Mesenteric fat pad (tissue), 1 donor: ENCODE results near the gene RHBDL3. TPM values are rescaled to one million over a fixed set of nuclear protein-coding genes. Genes with fewer than 3 reads are reported as not detected.
"Not testable (repeated sequence)": the region's sequence is repeated elsewhere in the genome, so short reads cannot be mapped to it uniquely, and the experiment has no call there.

Experiments
- DNase-seq: peaks from one replicate; pipeline ENCODE4 v3.0.0-alpha.2; 2020; ENCODE audit warnings: low spot score
- long read RNA-seq: library from polyadenylated mRNA; unstranded; transcript quantifications from one replicate; pipeline ENCODE4 v2.0.0, GENCODE V29; 2020
- total RNA-seq: library from RNA; stranded (reverse); fragmentation: NEBNext Ultra II Directional; extraction: Animal tissue kit (Norgen Biotek cat#: 25700); gene quantifications from one replicate; pipeline ENCODE4 v1.2.1, GENCODE V29; 2021
- donor health status: DM: yes; HTN: yes; CAD: no.

RHBDL3 gene, protein sequence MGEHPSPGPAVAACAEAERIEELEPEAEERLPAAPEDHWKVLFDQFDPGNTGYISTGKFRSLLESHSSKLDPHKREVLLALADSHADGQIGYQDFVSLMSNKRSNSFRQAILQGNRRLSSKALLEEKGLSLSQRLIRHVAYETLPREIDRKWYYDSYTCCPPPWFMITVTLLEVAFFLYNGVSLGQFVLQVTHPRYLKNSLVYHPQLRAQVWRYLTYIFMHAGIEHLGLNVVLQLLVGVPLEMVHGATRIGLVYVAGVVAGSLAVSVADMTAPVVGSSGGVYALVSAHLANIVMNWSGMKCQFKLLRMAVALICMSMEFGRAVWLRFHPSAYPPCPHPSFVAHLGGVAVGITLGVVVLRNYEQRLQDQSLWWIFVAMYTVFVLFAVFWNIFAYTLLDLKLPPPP
- 0.87 TPM for total RNA-seq
- long read RNA-seq, result 0 reads

DNA sequence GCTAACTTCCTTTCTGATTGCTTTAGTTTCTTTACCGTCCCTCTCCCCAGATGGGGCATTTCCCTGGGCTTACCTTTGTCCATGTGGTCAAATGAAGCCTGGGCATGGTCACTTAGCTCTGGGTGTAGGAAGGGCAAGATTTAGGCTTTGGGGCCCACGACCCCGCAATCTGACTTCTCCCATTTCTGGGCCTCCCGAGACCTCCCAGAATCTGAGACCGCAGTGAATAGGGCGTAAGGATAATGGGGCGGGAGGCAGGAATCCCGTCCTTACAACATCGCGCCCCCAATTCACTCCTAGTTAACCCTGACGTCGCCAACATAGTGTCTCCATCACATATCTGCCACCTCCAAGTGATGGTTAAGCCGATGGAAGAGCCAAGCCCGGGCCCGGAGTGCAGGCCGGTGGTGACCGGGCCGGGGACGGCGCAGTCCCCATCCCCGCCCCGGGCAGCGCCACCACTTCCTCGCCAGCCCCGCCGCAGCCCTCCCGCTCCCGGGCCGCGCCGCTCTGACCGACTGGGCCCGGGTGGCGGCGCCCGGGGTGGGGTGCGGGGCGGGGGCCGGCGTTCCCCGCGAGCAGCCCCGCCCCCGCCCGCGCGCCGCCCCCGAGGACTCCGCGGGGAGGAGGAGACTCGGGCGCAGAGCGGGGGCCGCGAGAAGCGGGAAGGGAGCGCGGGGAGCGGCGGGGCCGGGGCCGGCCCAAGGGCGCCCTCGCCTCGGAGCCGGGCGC is at the start of gene RHBDL3:
Gene RHBDL3 (plus strand): TSS at position 641 of the 732 bp plus-strand sequence. CDS start 358 bp downstream, outside the sequence.
- DNase-seq, result no peak

DNA sequence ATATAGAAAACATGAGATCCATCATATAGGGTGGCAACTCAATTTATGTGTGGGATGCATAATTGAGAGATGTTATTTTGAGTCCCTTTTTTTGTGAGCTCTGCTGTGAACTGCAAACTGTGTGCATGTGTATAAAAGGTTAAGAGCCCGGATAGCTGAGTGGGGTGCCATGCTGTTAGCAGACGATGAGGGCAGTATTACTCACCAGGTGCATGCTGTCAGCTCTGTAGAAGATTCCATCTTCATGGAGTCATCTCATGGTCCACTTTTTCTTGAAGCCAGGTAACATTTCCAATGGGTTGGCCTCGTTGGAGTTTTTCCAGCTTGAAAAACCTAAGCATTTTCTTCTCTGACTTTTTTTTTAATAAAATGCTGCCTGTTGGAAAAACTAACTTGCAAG is 43.0 kb upstream of the RHBDL3 start:
- no peak for DNase-seq

DNA sequence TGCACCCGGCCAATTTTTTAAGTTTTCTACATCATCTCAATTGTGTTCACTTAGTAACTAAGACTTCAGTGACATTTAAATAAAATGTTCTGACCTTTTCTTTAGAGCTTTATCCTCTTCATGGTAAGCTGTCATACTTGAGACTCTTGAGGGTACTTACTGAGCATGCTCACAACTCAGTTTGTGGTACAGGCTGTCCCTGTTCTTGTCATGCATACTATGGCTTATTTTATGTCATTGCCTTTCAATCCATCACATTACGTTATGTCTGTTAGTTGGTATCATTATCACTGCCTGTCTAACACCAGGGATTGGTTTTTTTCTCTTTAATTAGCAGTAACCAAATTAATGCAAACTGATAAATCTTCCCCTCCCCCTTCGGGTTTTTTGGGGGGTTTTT is 41.9 kb upstream of the RHBDL3 start:
- no peak for DNase-seq

DNA sequence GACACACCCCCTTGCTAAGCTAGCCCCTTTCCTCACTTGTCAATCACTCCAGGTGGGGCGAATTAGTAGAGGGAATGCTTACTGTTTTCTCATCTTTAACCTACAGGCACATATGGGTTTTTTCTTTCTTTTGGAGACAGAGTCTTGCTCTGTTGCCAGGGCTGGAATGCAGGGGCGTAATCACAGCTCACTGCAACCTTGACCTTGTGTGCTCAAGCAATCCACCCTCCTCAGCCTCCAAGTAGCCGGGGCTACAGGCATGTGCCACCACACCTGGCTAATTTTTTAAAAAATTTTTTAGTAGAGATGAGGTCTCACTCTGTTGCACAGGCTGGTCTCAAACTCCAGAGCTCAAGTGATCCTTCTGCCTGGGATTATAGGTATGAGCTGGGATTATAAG is 38.7 kb upstream of the RHBDL3 start:
- no peak for DNase-seq

DNA sequence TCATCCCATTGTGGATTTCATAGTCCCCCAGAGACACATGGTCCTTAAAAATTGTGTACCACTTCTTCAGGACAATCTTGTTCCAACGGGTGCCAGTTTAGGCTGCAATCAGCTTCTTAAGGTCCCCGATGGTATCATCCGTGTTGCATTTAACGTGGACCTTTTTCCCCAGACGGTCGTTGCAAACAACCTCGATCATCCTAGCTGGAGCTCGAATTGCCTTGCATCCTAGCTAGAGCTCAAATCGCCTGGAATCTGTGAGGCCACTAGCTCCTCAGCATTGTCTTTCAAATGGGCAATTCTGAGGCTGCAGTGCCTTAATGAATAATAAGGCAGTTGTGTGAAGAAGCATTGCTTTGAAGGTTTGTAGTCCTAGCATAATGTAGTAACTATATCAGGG is 37.7 kb upstream of the RHBDL3 start:
- DNase-seq, result no peak

DNA sequence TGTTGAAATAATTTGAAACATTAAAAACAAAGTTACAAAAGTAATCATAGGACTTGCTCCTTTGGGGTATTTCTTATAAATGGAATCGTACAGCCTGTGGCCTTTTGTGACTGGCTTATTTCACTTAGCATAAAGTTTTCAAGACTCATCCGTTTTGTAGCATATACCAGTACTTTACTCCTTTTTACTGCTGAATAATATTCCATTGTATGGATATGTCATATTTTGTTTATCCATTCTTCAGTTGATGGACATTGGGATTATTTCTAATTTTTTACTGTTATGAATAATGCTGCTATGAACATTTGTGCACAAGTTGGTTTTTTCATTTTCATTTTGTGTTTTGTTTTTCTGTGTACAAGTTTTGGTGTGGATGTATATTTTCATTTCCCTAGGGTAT is 30.0 kb upstream of the RHBDL3 start:
- no peak for DNase-seq

DNA sequence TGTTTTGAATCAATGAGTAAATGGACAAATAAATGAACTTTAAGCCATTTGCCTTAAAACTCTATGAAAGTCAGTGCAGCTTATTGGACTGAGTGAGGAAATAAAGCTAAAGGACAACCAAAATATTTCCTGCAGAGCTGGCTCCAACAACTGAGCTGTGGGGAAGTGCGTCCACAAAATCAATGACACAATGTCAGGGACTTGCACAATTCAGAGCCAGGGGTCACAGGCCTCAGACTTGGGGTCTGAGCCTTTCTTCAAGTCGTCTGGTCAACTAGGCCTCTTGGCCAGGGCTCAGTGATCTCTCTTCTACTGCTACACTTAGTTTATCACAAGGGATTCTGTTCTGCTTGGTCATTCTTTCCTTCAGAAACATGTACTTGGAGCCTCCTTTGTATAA is 26.2 kb upstream of the RHBDL3 start:
- no peak for DNase-seq

DNA sequence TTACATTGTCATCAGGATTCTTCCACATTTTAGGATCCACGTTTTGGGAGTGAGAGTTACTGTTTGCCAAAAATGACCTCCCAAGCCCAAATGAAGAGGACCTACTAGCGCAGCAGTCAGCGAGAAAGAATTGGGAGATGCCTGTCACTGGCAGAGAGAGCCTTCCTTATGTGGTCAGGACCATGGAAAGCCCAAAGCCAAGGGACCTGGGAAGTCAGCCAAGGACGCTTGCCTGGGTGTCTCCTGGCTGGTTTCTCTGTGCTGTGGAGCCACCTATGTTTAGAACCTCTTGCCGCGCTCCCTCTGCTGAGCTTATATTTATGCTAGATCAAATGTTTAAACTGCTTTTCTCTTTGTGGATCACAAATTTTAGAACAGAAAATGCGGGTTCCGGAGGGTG is 24.9 kb upstream of the RHBDL3 start:
- DNase-seq, result no peak

DNA sequence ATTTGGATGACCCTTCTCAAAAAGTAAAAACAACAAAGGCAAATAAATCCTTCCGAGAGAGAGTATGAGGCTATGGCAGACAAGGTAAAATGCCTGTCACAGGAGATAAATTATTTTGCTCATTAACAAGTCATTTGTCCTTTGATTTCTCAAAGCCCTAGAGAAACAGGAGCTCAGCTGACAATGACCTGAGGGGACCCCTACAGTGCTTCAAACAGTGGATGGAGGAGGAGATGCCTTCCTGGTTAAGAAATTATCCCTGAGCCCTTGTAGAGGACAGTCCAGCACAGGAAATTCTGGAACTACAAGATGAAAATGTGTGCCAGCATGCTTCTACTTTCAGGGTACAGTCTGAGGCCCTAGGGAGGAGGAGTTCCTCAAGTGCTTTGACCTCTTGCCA is 24.0 kb upstream of the RHBDL3 start:
- no peak for DNase-seq

DNA sequence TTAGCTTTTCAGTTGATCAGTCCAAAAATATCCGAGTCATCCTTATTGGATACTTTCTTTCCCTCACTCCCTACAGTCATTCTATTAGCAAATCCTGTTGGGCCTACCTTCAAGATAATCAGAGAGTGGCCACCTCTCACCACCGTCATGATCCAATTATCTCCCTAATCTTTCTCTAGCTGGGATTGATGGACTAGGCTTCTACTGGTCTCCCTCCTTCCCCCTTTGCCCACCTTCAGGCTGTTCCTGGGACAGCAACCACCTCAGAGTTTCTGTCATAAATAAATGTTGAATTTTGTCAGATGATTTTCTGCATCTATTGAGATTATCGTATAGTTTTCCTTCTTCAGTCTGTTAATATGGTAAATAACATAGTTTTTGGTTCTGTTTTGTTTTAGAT is 16.2 kb upstream of the RHBDL3 start:
- no peak for DNase-seq

DNA sequence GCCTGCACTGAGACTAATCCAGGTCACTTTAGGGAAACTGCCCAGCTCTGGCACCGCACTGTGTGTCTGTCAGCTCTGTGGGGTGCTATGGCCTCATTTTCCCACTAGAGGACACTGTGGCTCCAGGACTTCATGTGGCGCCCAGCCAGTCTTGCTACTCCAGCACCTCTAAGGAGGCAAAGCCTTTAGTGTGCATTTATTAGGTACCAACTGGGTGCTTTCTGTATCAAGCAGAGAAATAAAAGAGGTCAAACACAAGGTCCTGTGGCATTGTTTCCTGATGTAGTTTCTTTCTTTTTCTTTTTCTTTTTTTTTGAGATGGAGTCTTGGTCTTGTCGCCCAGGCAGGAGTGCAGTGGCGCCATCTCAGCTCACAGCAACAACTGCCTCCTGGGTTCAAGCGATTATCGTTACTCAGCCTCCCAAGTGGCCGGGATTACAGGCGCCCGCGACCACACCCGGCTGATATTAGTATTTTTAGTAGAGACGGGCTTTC is 12.5 kb upstream of the RHBDL3 start:
- DNase-seq, result peak; percentile 91

DNA sequence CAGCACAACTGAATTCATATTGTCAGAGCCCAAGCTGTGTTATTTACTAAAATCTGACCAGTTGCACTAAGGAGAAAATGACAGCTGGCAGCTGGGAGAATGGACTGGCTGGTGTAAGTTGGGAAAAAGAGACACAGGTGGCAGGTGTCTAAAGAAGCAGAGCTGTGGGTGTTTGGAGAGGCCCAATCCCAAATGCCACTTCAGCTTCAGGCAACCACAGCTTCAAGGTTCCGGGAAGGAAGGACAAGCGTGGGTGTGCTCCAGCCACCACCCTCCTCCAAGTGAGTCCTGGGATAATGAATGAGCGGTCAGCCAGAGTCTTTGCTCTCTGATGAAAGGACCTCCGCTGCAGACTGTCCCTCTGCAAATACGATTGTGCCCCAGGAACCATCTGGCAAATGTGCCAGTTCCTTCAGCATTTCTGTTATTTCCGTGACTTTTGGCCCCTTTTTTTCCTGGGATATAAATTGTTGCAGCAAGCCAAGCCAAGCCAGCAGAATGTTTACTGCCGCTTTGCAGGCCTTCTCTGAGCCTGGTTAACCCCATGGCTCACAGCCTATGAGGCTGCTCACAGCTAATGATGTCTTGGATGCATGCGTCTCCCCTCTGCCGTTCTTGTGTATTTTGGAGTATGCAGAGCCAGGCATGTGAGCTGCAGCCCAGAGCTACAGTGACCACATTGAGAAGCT is 9.5 kb upstream of the RHBDL3 start:
- DNase-seq, result no peak

DNA sequence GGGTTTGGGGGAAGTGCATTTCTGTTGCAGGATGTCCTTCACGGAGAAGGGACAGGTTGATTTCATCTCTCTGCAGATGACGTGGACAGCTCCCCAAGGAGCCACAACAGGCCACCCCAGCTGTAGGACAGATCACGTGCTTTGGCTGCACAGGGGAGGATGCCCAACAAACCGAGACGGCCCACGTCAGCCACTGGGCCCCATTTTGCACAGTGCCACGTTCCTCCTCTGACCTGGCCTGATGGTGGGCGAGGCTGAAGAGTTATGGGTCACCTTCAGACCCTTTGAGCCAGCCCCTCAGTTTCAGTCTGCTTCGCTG is 9.0 kb upstream of the RHBDL3 start:
- DNase-seq, result no peak

DNA sequence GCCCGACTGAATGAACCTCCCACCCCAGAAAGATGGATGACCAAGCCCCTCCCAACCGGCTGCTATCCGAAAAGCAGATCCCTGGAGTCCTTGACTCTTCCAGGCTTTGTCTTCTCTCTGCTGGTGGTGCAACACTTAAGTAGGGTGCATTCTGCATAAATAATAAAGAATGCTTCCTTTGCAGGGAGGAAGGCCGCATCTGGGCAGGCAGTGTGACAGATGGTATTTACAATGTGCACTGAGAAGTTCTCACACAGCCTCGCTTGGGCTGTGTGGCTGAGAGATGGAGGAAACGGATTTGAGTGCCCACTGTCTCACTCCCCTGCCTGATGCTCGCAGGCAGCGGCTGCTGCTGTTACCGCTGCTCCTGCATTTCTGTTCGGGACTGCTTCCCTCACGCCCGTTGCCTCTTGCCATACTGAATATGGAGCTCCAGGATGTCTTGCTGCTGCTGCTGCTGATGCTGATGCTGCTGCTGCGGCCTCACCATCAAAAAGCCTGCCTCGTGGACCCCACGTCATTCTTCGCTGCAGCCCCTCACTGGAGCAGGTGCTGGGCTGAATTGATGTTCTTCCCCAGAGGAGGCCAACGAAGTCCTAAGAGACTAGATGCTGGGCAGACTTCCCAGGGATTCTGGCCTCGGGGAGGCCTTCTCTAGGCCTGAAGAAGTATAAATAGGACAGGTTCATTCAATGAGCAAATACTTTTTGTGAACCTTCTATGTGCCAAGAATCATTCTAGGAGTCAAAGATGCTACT is 7.1 kb upstream of the RHBDL3 start:
- no peak for DNase-seq

DNA sequence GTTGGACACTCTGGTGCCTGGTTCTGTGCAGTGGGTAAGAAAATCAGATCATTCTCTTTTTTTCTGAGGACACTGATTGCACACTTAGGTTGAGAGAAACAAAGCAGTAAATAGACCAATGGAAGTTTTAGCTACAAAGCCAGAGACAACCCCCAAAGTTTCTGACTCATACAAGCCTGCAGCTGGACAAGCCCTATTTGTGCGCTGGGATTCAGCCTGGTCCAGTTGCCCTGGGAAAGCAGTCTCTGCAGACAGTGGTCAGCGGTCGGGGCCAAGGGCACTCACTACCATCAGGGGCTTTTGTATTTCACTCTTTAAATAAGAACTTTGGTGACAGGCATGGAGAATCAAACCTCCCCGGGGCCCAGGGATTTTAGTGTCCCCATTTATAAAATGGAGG is 6.0 kb upstream of the RHBDL3 start:
- no peak for DNase-seq

DNA sequence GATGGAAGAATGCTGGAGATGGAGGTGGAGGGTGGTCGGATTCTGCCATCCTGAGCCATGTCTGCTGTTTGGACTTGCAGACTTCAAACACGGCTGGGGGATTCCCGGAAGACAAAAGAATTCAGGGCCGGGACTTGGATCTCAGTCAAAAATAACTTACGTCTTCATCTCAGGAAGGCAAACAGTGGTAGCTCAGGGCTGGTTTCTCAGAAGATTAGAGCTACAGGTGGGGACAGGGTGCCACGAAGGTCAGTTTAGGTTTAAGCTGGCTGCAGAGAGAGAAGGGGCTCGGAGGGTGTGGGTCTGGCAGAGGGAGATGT is 4.3 kb upstream of the RHBDL3 start:
- DNase-seq, result no peak

DNA sequence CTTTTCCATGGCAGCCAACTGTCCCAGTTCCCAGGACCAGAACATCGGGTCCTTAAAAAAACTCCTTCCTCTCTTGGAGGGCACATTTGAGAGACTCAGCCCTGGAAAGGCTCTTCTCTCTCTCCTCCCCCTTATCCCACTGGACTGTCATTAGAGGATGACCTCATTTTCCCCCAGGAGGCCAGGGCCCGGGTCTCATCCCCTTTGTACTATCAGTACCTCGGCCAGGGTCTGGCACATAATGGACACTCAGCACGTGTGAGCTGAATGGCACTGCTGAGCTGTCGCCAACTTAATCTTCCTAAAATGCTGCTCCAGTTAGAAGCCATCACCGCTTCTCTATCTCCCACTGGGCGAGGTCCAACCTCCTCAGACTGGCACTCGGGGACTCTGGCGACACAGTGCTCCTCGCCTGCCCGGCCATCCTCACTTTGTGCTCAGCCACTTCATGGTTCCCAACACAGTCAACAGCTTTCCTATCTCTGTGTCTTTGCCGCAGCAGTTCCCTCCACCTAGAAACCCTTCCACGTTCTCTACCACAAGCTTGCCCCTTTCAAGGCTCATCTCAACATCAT is 3.6 kb upstream of the RHBDL3 start:
- DNase-seq, result no peak

DNA sequence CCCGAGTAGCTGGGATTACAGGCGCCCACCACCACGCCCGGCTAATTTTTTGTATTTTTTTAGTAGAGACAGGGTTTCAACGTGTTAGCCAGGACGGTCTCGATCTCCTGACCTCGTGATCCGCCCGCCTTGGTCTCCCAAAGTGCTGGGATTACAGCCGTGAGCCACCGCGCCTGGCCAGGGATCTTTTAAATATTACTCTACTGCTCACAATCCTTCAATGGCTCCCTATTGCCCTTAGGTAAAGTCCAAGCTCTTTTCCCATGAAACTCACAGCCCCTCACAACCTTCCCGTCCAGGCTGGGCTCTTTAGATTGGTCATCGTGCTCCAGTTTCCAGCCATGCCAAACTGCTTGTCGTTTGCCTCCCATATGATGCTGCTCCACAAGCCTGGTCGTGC is 2.1 kb upstream of the RHBDL3 start:
- DNase-seq, result not testable (repeated sequence)

DNA sequence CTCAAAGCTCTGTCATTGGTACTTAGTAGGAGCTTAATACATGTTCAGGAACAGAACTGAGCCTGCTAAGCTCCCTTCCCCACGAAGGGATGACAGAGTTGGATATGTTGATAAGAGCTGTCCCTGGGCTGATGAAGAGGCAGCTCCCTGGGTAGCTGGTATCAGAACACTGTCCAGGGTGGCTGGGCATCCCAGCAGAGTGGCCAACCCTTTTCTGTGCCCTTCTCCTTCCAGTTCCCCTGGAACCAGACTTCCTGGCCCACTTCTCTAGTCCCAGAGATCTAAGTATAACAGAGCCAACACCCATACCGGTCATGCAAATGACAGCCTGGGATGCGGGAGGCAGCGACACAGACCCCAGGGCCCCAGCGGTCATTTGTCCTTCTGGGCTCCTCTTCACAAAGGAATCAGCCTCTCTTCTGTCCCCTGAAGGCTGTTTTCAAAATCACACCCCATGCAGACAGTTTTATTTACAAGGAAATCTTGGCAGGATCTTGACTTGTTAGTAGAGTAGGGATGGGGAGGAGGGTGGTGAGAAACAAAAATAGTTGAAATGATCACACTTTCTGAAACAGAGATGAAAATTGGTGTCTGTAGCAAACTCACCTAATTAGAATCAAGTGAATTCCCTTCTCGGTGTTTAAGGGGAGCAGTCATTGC is 1.4 kb upstream of the RHBDL3 start:
- no peak for DNase-seq

DNA sequence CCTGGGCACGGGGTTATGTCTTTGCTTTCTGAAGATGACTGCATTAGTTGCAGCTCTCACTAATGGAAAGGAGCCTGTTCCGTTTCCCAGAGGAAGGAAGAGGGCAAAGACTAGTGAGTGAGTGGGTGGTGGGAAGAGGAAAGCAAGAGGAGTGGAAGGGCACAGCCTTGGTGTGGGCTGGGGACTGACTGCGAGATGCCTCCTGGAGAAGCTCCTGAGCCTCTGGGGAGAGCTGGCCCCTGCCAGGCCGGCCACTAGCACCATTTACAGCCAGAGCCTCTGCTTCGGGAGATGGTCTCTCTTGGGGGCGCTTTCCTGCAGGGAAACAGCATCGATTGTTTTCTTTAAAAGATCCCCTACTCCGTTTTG is 825 bp upstream of the RHBDL3 start:
- DNase-seq, result no peak

DNA sequence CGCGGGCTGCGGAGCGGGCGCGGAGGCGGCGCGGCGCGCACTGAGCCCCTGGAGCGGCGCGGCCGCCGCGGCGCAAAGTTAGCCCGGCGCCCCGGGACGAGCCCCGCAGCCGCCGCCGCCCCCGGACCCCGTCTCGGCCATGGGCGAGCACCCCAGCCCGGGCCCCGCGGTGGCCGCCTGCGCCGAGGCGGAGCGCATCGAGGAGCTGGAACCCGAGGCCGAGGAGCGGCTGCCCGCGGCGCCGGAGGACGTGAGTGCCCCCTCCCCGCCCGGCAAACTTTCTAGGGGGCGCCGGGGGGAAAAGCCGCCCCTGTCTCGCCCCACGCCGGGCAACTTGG is 388 bp downstream of the RHBDL3 start:
- no peak for DNase-seq
